HEK293 (cell line): Measurements from ENCODE around the gene CACTIN.

ENCODE experiments used
- BCL11A ChIP-seq: fragments of 450-650 bp; formaldehyde crosslinking; IDR thresholded peaks from 2 replicates; pipeline ENCODE4 v1.5.1; 2016; ENCODE audit warnings: low read depth, missing biosample characterization, missing genetic modification characterization
- KLF1 ChIP-seq: fragments of 450-650 bp; formaldehyde crosslinking; IDR thresholded peaks from 2 replicates; pipeline ENCODE4 v1.5.1; 2016; ENCODE audit warnings: missing biosample characterization, missing genetic modification characterization
- SCRT2 ChIP-seq: fragments of 450-650 bp; formaldehyde crosslinking; IDR thresholded peaks from 2 replicates; pipeline ENCODE4 v1.5.1; 2016; ENCODE audit warnings: missing biosample characterization, missing genetic modification characterization
- SP7 ChIP-seq: fragments of 450-650 bp; formaldehyde crosslinking; IDR thresholded peaks from 2 replicates; pipeline ENCODE4 v1.5.1; 2016; ENCODE audit warnings: missing biosample characterization, missing genetic modification characterization
- YY2 ChIP-seq: fragments of 450-650 bp; formaldehyde crosslinking; IDR thresholded peaks from 2 replicates; pipeline ENCODE4 v1.5.1; 2016; ENCODE audit warnings: missing biosample characterization, missing genetic modification characterization
- ZBTB20 ChIP-seq: fragments of 450-650 bp; formaldehyde crosslinking; IDR thresholded peaks from 2 replicates; pipeline ENCODE4 v1.5.1; 2016; ENCODE audit warnings: missing biosample characterization, missing genetic modification characterization
- ZBTB21 ChIP-seq: fragments of 450-650 bp; formaldehyde crosslinking; IDR thresholded peaks from 2 replicates; pipeline ENCODE4 v1.5.1; 2017; ENCODE audit warnings: missing biosample characterization, missing genetic modification characterization
- ZNF114 ChIP-seq: fragments of 450-650 bp; formaldehyde crosslinking; IDR thresholded peaks from 2 replicates; pipeline ENCODE4 v1.5.0; 2017; ENCODE audit warnings: missing biosample characterization, missing genetic modification characterization
- ZNF146 ChIP-seq: fragments of 450-650 bp; formaldehyde crosslinking; IDR thresholded peaks from 2 replicates; pipeline ENCODE4 v1.5.1; 2016; ENCODE audit warnings: missing biosample characterization, missing genetic modification characterization
- ZNF223 ChIP-seq: fragments of 450-650 bp; formaldehyde crosslinking; IDR thresholded peaks from 2 replicates; pipeline ENCODE4 v1.5.1; 2016; ENCODE audit warnings: missing biosample characterization, missing genetic modification characterization
- ZNF239 ChIP-seq: fragments of 450-650 bp; formaldehyde crosslinking; IDR thresholded peaks from 2 replicates; pipeline ENCODE4 v1.5.1; 2016; ENCODE audit warnings: missing biosample characterization, missing genetic modification characterization
- ZNF292 ChIP-seq: fragments of 450-650 bp; formaldehyde crosslinking; IDR thresholded peaks from 2 replicates; pipeline ENCODE4 v1.5.1; 2016; ENCODE audit warnings: low read depth, missing biosample characterization, missing genetic modification characterization, borderline replicate concordance
- ZNF324 ChIP-seq: fragments of 450-650 bp; formaldehyde crosslinking; IDR thresholded peaks from 2 replicates; pipeline ENCODE4 v1.5.1; 2016; ENCODE audit warnings: missing biosample characterization, missing genetic modification characterization
- ZNF391 ChIP-seq: fragments of 450-650 bp; formaldehyde crosslinking; IDR thresholded peaks from 2 replicates; pipeline ENCODE4 v1.5.1; 2016; ENCODE audit warnings: low read depth, missing biosample characterization, missing genetic modification characterization, borderline replicate concordance
- ZNF510 ChIP-seq: fragments of 450-650 bp; formaldehyde crosslinking; IDR thresholded peaks from 2 replicates; pipeline ENCODE4 v1.5.1; 2018; ENCODE audit warnings: mild to moderate bottlenecking, missing genetic modification characterization, missing biosample characterization; ENCODE audit not compliant: insufficient replicate concordance
- ZNF514 ChIP-seq: fragments of 450-650 bp; formaldehyde crosslinking; IDR thresholded peaks from 2 replicates; pipeline ENCODE4 v1.5.1; 2016; ENCODE audit warnings: missing biosample characterization, missing genetic modification characterization
- ZNF549 ChIP-seq: fragments of 450-650 bp; IDR thresholded peaks from 2 replicates; pipeline ENCODE4 v1.5.1; 2018; ENCODE audit warnings: missing biosample characterization, missing genetic modification characterization, mild to moderate bottlenecking, inconsistent platforms, moderate library complexity
- ZNF561 ChIP-seq: fragments of 450-650 bp; IDR thresholded peaks from 2 replicates; pipeline ENCODE4 v1.5.1; 2018; ENCODE audit warnings: missing biosample characterization, missing genetic modification characterization, borderline replicate concordance
- ZNF610 ChIP-seq: fragments of 450-650 bp; formaldehyde crosslinking; IDR thresholded peaks from 2 replicates; pipeline ENCODE4 v1.5.1; 2016; ENCODE audit warnings: missing biosample characterization, missing genetic modification characterization, borderline replicate concordance
- ZNF621 ChIP-seq: fragments of 450-650 bp; formaldehyde crosslinking; IDR thresholded peaks from 2 replicates; pipeline ENCODE4 v1.5.1; 2017; ENCODE audit warnings: missing biosample characterization, missing genetic modification characterization
- ZNF654 ChIP-seq: fragments of 450-650 bp; formaldehyde crosslinking; IDR thresholded peaks from 2 replicates; pipeline ENCODE4 v1.5.1; 2016; ENCODE audit warnings: low read depth, missing biosample characterization, missing genetic modification characterization
- ZNF660 ChIP-seq: fragments of 450-650 bp; IDR thresholded peaks from 2 replicates; pipeline ENCODE4 v1.5.1; 2018; ENCODE audit warnings: missing biosample characterization, mild to moderate bottlenecking, missing genetic modification characterization
- ZNF677 ChIP-seq: fragments of 450-650 bp; IDR thresholded peaks from 2 replicates; pipeline ENCODE4 v1.5.0; 2018; ENCODE audit warnings: missing biosample characterization, mild to moderate bottlenecking, missing genetic modification characterization, moderate library complexity
- ZNF747 ChIP-seq: fragments of 450-650 bp; formaldehyde crosslinking; IDR thresholded peaks from 2 replicates; pipeline ENCODE4 v1.5.1; 2016; ENCODE audit warnings: missing biosample characterization, missing genetic modification characterization
- ZNF837 ChIP-seq: fragments of 450-650 bp; formaldehyde crosslinking; IDR thresholded peaks from 2 replicates; pipeline ENCODE4 v1.5.1; 2016; ENCODE audit warnings: missing biosample characterization, missing genetic modification characterization
- TF ChIP-seq, protein P1 (sequence below): fragments of 450-650 bp; formaldehyde crosslinking; IDR thresholded peaks from 2 replicates; pipeline ENCODE4 v1.5.1; 2016; ENCODE audit warnings: missing biosample characterization, missing genetic modification characterization
- TF ChIP-seq, protein P2 (sequence below): fragments of 450-650 bp; formaldehyde crosslinking; IDR thresholded peaks from 2 replicates; pipeline ENCODE4 v1.5.1; 2016; ENCODE audit warnings: missing biosample characterization, missing genetic modification characterization, borderline replicate concordance
- TF ChIP-seq, protein P3 (sequence below): fragments of 450-650 bp; formaldehyde crosslinking; IDR thresholded peaks from 2 replicates; pipeline ENCODE4 v1.5.1; 2016; ENCODE audit warnings: missing biosample characterization, missing genetic modification characterization
- TF ChIP-seq, protein P4 (sequence below): fragments of 450-650 bp; formaldehyde crosslinking; IDR thresholded peaks from 2 replicates; pipeline ENCODE4 v1.5.1; 2017; ENCODE audit warnings: missing biosample characterization, missing genetic modification characterization
- TF ChIP-seq, protein P5 (sequence below): fragments of 450-650 bp; formaldehyde crosslinking; IDR thresholded peaks from 2 replicates; pipeline ENCODE4 v1.5.1; 2016; ENCODE audit warnings: missing biosample characterization, missing genetic modification characterization, low read depth

The CACTIN gene

DNA sequence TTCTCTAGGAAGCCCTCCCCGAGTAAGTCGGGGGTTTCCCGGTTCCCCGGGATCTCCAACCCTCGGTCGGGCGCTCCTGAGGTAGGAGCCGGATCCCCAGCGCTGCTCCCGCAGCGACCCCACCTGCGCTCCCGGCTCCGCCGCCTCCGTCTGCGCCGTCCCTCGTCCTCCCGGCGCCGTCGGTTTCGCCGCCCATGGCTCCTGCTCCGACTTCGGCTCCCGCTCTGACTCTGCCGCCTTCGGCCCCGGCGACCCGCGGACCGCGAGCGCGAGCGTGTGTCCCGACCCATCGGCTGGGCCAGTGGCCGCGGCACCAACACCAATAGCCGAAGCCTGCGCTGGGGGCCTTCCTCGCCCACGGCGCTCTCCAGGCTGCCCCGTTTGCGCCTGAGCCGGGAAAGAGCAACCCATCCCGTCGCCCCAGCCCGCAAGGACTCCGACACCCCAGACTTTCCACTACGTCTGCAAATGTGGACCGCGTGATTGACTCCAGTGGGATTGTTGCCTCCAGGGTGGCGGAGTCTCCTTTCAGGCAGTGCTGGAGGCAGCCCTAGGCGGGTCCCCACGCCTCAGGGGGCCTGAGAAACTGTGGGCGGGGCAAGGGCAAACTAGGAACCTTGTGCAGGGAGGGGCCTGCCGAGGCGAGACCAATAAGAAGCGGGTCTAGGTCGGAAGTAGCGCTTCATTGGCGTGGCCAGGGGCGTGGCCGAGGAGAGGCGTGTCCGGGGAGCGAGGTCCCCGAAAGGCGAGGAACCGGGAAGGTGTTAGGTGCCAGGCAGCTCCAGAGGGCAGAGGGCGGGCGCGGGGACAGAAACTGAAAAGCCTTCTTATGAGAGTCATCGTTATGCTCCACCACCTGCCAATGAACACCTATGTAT is at the start of gene CACTIN (continued):
- TF ChIP-seq, protein P1, sequence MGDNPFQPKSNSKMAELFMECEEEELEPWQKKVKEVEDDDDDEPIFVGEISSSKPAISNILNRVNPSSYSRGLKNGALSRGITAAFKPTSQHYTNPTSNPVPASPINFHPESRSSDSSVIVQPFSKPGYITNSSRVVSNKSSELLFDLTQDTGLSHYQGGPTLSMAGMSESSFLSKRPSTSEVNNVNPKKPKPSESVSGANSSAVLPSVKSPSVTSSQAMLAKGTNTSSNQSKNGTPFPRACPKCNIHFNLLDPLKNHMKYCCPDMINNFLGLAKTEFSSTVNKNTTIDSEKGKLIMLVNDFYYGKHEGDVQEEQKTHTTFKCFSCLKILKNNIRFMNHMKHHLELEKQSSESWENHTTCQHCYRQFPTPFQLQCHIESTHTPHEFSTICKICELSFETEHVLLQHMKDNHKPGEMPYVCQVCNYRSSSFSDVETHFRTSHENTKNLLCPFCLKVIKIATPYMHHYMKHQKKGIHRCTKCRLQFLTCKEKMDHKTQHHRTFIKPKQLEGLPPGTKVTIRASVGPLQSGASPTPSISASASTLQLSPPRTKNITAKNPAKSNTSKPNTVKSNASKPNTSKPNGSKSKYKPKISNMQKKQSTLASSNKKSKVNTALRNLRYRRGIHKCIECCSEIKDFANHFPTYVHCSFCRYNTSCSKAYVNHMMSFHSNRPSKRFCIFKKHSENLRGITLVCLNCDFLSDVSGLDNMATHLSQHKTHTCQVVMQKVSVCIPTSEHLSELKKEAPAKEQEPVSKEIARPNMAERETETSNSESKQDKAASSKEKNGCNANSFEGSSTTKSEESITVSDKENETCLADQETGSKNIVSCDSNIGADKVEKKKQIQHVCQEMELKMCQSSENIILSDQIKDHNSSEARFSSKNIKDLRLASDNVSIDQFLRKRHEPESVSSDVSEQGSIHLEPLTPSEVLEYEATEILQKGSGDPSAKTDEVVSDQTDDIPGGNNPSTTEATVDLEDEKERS (tag by site-specific recombination) = no peak
- TF ChIP-seq ZNF146 (tag by site-specific recombination) (no peak; the same call in 1 of the 2 replicates), ZNF747 (no peak), ZNF549 (tag by site-specific recombination) (no peak), ZBTB21 (tag by site-specific recombination) (no peak), SCRT2 (tag by site-specific recombination) (no peak), ZNF223 (tag by site-specific recombination) (no peak), ZNF621 (tag by site-specific recombination) (no peak), ZNF324 (tag by site-specific recombination) (peak; percentile 95), ZNF677 (tag by site-specific recombination) (no peak), ZNF561 (tag by site-specific recombination) (peak; percentile 78), ZNF610 (tag by site-specific recombination) (no peak), ZNF239 (tag by site-specific recombination) (no peak), ZNF292 (tag by site-specific recombination) (no peak), ZBTB20 (tag by site-specific recombination) (peak; percentile 28; the same call in 1 of the 2 replicates), ZNF510 (no peak), SP7 (tag by site-specific recombination) (peak; percentile 91), ZNF660 (tag by site-specific recombination) (peak; percentile 90), BCL11A (tag by site-specific recombination) (no peak), ZNF654 (tag by site-specific recombination) (no peak), ZNF114 (tag by site-specific recombination) (no peak), ZNF391 (tag by site-specific recombination) (peak; percentile 83; the same call in 1 of the 2 replicates), ZNF837 (no peak), ZNF514 (tag by site-specific recombination) (no peak), YY2 (tag by site-specific recombination) (peak; percentile 62), KLF1 (tag by site-specific recombination) (peak; percentile 73)
- TF ChIP-seq, protein P2, sequence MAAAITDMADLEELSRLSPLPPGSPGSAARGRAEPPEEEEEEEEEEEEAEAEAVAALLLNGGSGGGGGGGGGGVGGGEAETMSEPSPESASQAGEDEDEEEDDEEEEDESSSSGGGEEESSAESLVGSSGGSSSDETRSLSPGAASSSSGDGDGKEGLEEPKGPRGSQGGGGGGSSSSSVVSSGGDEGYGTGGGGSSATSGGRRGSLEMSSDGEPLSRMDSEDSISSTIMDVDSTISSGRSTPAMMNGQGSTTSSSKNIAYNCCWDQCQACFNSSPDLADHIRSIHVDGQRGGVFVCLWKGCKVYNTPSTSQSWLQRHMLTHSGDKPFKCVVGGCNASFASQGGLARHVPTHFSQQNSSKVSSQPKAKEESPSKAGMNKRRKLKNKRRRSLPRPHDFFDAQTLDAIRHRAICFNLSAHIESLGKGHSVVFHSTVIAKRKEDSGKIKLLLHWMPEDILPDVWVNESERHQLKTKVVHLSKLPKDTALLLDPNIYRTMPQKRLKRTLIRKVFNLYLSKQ = no peak
- TF ChIP-seq, protein P3, sequence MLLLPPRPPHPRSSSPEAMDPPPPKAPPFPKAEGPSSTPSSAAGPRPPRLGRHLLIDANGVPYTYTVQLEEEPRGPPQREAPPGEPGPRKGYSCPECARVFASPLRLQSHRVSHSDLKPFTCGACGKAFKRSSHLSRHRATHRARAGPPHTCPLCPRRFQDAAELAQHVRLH (tag by site-specific recombination) = peak; percentile 67; the same call in 1 of the 2 replicates
- TF ChIP-seq, protein P4, sequence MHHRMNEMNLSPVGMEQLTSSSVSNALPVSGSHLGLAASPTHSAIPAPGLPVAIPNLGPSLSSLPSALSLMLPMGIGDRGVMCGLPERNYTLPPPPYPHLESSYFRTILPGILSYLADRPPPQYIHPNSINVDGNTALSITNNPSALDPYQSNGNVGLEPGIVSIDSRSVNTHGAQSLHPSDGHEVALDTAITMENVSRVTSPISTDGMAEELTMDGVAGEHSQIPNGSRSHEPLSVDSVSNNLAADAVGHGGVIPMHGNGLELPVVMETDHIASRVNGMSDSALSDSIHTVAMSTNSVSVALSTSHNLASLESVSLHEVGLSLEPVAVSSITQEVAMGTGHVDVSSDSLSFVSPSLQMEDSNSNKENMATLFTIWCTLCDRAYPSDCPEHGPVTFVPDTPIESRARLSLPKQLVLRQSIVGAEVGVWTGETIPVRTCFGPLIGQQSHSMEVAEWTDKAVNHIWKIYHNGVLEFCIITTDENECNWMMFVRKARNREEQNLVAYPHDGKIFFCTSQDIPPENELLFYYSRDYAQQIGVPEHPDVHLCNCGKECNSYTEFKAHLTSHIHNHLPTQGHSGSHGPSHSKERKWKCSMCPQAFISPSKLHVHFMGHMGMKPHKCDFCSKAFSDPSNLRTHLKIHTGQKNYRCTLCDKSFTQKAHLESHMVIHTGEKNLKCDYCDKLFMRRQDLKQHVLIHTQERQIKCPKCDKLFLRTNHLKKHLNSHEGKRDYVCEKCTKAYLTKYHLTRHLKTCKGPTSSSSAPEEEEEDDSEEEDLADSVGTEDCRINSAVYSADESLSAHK (tag by site-specific recombination) = peak; percentile 28; the same call in 1 of the 2 replicates
- TF ChIP-seq, protein P5, sequence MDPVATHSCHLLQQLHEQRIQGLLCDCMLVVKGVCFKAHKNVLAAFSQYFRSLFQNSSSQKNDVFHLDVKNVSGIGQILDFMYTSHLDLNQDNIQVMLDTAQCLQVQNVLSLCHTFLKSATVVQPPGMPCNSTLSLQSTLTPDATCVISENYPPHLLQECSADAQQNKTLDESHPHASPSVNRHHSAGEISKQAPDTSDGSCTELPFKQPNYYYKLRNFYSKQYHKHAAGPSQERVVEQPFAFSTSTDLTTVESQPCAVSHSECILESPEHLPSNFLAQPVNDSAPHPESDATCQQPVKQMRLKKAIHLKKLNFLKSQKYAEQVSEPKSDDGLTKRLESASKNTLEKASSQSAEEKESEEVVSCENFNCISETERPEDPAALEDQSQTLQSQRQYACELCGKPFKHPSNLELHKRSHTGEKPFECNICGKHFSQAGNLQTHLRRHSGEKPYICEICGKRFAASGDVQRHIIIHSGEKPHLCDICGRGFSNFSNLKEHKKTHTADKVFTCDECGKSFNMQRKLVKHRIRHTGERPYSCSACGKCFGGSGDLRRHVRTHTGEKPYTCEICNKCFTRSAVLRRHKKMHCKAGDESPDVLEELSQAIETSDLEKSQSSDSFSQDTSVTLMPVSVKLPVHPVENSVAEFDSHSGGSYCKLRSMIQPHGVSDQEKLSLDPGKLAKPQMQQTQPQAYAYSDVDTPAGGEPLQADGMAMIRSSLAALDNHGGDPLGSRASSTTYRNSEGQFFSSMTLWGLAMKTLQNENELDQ = no peak
